Measurements from ENCODE around the gene F2.

GRCh38 chr11:46719048-46719542, at the start of gene F2:
- no peak for TF ChIP-seq CTCF (IDR thresholded peaks at IDR 0.05)
- TF ChIP-seq POLR2AphosphoS5 (IDR thresholded peaks at IDR 0.05) = no peak
- no peak for TF ChIP-seq POLR2A (IDR thresholded peaks at IDR 0.05)
- TF ChIP-seq EP300 (IDR thresholded peaks at IDR 0.05; ENCODE audit: low read depth) = no peak

All from transverse colon (tissue), 4 donors.